ENCODE data around the gene GPR62. TPM values are rescaled to one million over a fixed set of nuclear protein-coding genes. Genes with fewer than 3 reads are reported as not detected.
A peak's percentile ranks its signal among the peaks of the same experiment; 100 is the strongest.
"Not testable (repeated sequence)": the region's sequence is repeated elsewhere in the genome, so short reads cannot be mapped to it uniquely, and the experiment has no call there.

Gene GPR62
- total RNA-seq, 1 experiment from 2014 or later: not detected

- Mint-ChIP-seq H3K27me3 (ENCODE audit: insufficient read depth, unreplicated experiment) (peaks cover 5% of the 10 kb centered on the region), H3K4me3 (ENCODE audit: unreplicated experiment) (no peak overlapping the region), H3K36me3 (ENCODE audit: insufficient read depth, unreplicated experiment) (peaks cover 18% of the 10 kb centered on the region), H3K4me1 (ENCODE audit: insufficient read depth, unreplicated experiment) (no peaks in the 10 kb centered on the region), H3K9me3 (ENCODE audit: unreplicated experiment) (no peaks in the 10 kb centered on the region), H3K27ac (ENCODE audit: low read depth, unreplicated experiment) (no peak overlapping the region)
- no TSS peak for BruUV-seq (replicated peaks)
- ChIA-PET POLR2A (interaction anchor here (0.6 kb wide), 1 partner anchor 120 kb away, joined by 6 read pairs; no protein-coding TSS in a partner anchor), CTCF (interaction anchor here (0.6 to 0.7 kb wide), 2 partner anchors 411 to 1007 kb away, joined by 3 read pairs; no protein-coding TSS in a partner anchor)
- TF ChIP-seq CTCF (IDR thresholded peaks at IDR 0.05; ENCODE audit: unreplicated experiment): no peak
- intact Hi-C loops (cut with micrococcal nuclease): no loop called here
- DNase-seq (ENCODE audit: unreplicated experiment): no peak
Observed at GRCh38 chr3:51927061-51927977, 27.9 kb upstream of the GPR62 start.

GRCh38 chr3:51928438-51928837 lies 26.7 kb upstream of the GPR62 start:
- Mint-ChIP-seq H3K9me3 (ENCODE audit: unreplicated experiment) (no peaks in the 10 kb centered on the region), H3K4me1 (ENCODE audit: insufficient read depth, unreplicated experiment) (no peaks in the 10 kb centered on the region), H3K36me3 (ENCODE audit: insufficient read depth, unreplicated experiment) (peaks cover 28% of the 10 kb centered on the region), H3K27me3 (ENCODE audit: insufficient read depth, unreplicated experiment) (no peaks in the 10 kb centered on the region), H3K4me3 (ENCODE audit: unreplicated experiment) (no peak overlapping the region), H3K27ac (ENCODE audit: low read depth, unreplicated experiment) (no peak overlapping the region)
- BruUV-seq (replicated peaks): no TSS peak
- ChIA-PET CTCF (interaction anchor here (0.7 kb wide), 1 partner anchor 529 kb away, joined by 3 read pairs; no protein-coding TSS in a partner anchor), POLR2A (interaction anchor here (0.7 kb wide), 1 partner anchor 157 kb away, joined by 3 read pairs; no protein-coding TSS in a partner anchor)
- no peak for TF ChIP-seq CTCF (IDR thresholded peaks at IDR 0.05; ENCODE audit: unreplicated experiment)
- intact Hi-C loops (cut with micrococcal nuclease): no loop called here
- DNase-seq (ENCODE audit: unreplicated experiment): no peak

DNA sequence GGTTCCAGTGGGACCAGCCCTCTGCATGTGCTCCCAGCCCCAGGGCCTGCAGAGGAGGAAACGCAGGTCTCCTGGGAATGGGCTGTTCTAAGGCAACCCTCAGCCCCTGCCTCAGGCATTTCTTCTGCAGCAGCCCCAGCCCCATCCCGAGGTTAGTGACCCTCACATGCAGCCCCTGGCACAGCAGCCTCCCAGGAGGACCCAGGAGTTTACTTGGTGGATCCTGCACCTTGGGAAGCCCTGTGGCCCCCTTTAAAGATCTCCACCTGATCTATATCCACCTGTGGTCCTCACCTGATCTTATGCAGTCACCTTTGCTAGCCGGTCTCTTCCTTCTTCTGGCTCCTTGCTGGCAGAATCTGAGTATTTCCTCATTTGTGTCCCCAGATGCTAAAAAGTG lies 26.2 kb upstream of the GPR62 start:
- DNase-seq (ENCODE audit: unreplicated experiment); H3K9me3 Mint-ChIP-seq (ENCODE audit: unreplicated experiment); CTCF ChIA-PET; H3K27me3 Mint-ChIP-seq (ENCODE audit: insufficient read depth, unreplicated experiment); POLR2A ChIA-PET; H3K4me3 Mint-ChIP-seq (ENCODE audit: unreplicated experiment); H3K4me1 Mint-ChIP-seq (ENCODE audit: insufficient read depth, unreplicated experiment); intact Hi-C loops (cut with micrococcal nuclease); BruUV-seq (replicated peaks); H3K27ac Mint-ChIP-seq (ENCODE audit: low read depth, unreplicated experiment): not testable (repeated sequence)
- H3K36me3 Mint-ChIP-seq (ENCODE audit: insufficient read depth, unreplicated experiment): peaks cover 31% of the 10 kb centered on the region

DNA sequence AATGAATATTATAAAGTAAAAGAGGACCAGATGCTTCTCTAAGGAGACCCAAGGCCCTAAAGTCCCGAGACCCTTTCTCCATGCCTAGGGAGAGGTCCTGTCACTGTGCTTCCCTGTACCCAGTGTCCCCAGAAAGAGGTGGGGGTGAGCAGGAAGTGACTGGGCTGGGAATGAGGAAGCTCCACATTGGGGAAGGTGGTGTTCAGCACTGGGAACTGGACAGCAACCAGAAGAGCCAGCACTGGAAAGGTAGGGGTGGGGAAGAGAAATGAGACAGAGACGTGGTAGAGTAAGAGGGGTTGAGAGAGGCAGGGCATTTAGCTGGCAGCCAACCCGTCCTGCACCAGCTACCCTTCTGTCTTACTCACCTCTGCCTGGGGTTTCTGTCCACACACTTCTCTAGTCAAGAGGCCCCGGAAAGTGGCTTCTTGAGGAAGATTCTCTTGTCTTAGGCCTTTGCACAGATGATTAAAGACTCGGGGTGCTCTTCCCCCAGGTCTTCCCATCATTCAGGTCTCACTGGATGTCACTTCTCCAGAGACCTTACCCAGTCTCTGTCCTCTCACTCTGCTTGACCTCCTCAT lies 25.7 kb upstream of the GPR62 start:
- DNase-seq (ENCODE audit: unreplicated experiment): peak; percentile 17
- BruUV-seq (replicated peaks): no TSS peak
- Mint-ChIP-seq H3K27ac (ENCODE audit: low read depth, unreplicated experiment) (no peak overlapping the region), H3K4me3 (ENCODE audit: unreplicated experiment) (no peak overlapping the region), H3K9me3 (ENCODE audit: unreplicated experiment) (no peaks in the 10 kb centered on the region), H3K36me3 (ENCODE audit: insufficient read depth, unreplicated experiment) (peaks cover 36% of the 10 kb centered on the region), H3K27me3 (ENCODE audit: insufficient read depth, unreplicated experiment) (no peaks in the 10 kb centered on the region), H3K4me1 (ENCODE audit: insufficient read depth, unreplicated experiment) (no peaks in the 10 kb centered on the region)
- intact Hi-C loops (cut with micrococcal nuclease): no loop called here
- no peak for TF ChIP-seq CTCF (IDR thresholded peaks at IDR 0.05; ENCODE audit: unreplicated experiment)
- POLR2A ChIA-PET: no interaction called here
- CTCF ChIA-PET: interaction anchor here (1.1 kb wide), 1 partner anchor 23 kb away, joined by 4 read pairs; no protein-coding TSS in a partner anchor

All from MCF 10A (cell line).